Glutamatergic neuron (in vitro differentiated cells): Measurements from ENCODE around the gene CBLIF. TPM values are rescaled to one million over a fixed set of nuclear protein-coding genes. Genes with fewer than 3 reads are reported as not detected.

Experiments used
- DNase-seq: peaks from one replicate; pipeline ENCODE4 v3.0.0; 2022
- H3K27ac Mint-ChIP-seq: one replicate; pipeline ENCODE4 v1.8.0; 2020; ENCODE audit warnings: mild to moderate bottlenecking, mixed read lengths, inconsistent platforms; ENCODE audit not compliant: unreplicated experiment
- H3K27me3 Mint-ChIP-seq: one replicate; pipeline ENCODE4 v1.8.0; 2020; ENCODE audit warnings: mild to moderate bottlenecking, moderate library complexity, mixed read lengths, inconsistent platforms; ENCODE audit not compliant: unreplicated experiment
- H3K36me3 Mint-ChIP-seq: one replicate; pipeline ENCODE4 v1.8.0; 2020; ENCODE audit warnings: mild to moderate bottlenecking, mixed read lengths, inconsistent platforms; ENCODE audit not compliant: unreplicated experiment
- H3K4me1 Mint-ChIP-seq: one replicate; pipeline ENCODE4 v1.8.0; 2020; ENCODE audit warnings: mild to moderate bottlenecking, low read depth, mixed read lengths, inconsistent platforms; ENCODE audit not compliant: unreplicated experiment
- H3K4me3 Mint-ChIP-seq: one replicate; pipeline ENCODE4 v1.8.0; 2020; ENCODE audit warnings: mild to moderate bottlenecking, mixed read lengths, inconsistent platforms; ENCODE audit not compliant: unreplicated experiment
- H3K9me3 Mint-ChIP-seq: one replicate; pipeline ENCODE4 v1.8.0; 2020; ENCODE audit warnings: mild to moderate bottlenecking, moderate library complexity, mixed read lengths, inconsistent platforms; ENCODE audit not compliant: unreplicated experiment
- total RNA-seq: library from RNA; stranded (reverse); fragmentation: NEBNext Ultra II Directional; extraction: Animal tissue kit (Norgen Biotek cat#: 25700); gene quantifications from one replicate; pipeline ENCODE4 v1.2.1, GENCODE V29; 2021; ENCODE audit not compliant: unreplicated experiment
- TF ChIP-seq, protein P1 (sequence below): fragments of 200-600 bp; sonication (generic); IDR thresholded peaks from one replicate; pipeline ENCODE4 v1.5.0; 2021; ENCODE audit not compliant: partially characterized antibody, unreplicated experiment

The CBLIF gene
- total RNA-seq, 1 donor from 2014 or later, result not detected

DNA sequence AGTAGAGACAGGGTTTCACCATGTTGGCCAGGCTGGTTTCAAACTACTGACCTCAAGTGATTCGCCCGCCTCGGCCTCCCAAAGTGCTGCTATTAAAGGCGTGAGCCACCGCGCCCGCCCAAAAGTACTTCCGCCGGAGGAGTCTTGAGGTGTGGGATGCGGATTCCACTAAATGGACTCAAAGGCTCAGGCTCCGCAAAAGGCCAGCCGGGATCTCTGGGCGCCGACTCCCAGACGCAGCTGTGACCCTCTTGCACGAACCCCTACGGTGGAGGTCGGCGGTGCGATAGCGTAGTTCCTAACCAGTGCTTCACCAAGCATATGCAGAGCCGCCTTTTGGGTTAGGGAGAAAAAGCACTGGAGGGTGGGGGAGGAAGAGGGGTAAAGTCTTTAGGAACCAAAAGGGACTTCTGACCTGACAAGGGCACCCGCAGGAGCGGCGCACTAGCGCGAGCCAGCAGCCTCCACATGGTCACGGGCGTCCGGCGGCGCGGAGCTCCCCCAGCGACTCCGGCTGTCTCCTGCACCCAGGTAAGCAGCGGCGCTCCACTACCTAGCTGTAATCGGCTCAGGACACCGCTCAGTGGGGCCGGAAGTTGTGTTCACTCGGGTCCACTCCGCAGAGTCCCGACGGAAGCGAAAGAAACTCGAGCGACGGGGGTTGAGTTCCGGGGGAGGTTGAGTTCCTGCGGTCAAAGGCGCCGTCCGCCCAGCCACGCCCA, 34.9 kb downstream of the CBLIF start, which contains the start of gene MRPL16:
Gene MRPL16 (minus strand): TSS at position 590 of the 722 bp plus-strand sequence. CDS start 120 bp downstream, at position 470.
- peak; percentile 88 for DNase-seq
- Mint-ChIP-seq H3K36me3 (no peaks in the 10 kb centered on the region), H3K27me3 (peaks cover 5% of the 10 kb centered on the region), H3K4me3 (peak within 1 kb of the TSS; percentile 95), H3K27ac (peak within 1 kb of the TSS; percentile 85), H3K4me1 (peaks cover 5% of the 10 kb centered on the region), H3K9me3 (no peaks in the 10 kb centered on the region)
- TF ChIP-seq, protein P1, sequence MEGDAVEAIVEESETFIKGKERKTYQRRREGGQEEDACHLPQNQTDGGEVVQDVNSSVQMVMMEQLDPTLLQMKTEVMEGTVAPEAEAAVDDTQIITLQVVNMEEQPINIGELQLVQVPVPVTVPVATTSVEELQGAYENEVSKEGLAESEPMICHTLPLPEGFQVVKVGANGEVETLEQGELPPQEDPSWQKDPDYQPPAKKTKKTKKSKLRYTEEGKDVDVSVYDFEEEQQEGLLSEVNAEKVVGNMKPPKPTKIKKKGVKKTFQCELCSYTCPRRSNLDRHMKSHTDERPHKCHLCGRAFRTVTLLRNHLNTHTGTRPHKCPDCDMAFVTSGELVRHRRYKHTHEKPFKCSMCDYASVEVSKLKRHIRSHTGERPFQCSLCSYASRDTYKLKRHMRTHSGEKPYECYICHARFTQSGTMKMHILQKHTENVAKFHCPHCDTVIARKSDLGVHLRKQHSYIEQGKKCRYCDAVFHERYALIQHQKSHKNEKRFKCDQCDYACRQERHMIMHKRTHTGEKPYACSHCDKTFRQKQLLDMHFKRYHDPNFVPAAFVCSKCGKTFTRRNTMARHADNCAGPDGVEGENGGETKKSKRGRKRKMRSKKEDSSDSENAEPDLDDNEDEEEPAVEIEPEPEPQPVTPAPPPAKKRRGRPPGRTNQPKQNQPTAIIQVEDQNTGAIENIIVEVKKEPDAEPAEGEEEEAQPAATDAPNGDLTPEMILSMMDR, result no peak

DNA sequence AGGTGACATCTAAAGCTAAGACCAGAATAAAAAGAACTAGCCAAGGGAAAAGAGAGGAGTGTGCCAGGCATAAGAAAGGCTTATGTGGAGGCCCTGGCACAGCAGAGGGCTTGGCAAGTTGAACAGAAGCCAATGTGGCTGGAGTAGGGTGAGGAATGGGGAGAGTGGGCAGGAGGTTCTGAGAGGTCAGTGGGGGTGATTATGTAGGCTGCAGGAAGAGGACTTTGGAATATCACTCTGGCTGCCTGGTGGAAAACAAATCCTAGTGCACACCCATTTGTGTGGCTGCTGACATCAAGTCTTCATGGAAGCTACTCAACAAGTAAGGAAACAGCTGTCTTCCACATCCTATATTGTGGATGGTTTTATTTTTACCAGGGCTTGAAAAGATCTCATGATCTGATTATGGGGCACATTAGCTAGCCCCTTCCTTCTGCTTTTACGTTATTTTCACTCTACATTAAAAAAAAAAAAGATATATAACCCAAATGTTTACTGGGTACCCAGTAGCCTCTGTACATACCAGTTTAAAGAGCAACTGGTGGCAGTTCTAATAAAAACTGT, 38.2 kb downstream of the CBLIF start:
- TF ChIP-seq, protein P1, result no peak
- no peak for DNase-seq
- Mint-ChIP-seq H3K27ac (no peak overlapping the region), H3K9me3 (no peaks in the 10 kb centered on the region), H3K27me3 (peaks cover 5% of the 10 kb centered on the region), H3K4me3 (no peak overlapping the region), H3K36me3 (no peaks in the 10 kb centered on the region), H3K4me1 (peaks cover 5% of the 10 kb centered on the region)

- no peaks in the 10 kb centered on the region for H3K36me3 Mint-ChIP-seq
- TF ChIP-seq, protein P1, result no peak
- no peak overlapping the region for H3K27ac Mint-ChIP-seq
- H3K4me1 Mint-ChIP-seq, result no peaks in the 10 kb centered on the region
- DNase-seq, result no peak
- no peak overlapping the region for H3K4me3 Mint-ChIP-seq
- peaks cover 4% of the 10 kb centered on the region for H3K27me3 Mint-ChIP-seq
- no peaks in the 10 kb centered on the region for H3K9me3 Mint-ChIP-seq
These were observed 41.2 kb downstream of the CBLIF start for GRCh38 chr11:59804061-59804460.

DNA sequence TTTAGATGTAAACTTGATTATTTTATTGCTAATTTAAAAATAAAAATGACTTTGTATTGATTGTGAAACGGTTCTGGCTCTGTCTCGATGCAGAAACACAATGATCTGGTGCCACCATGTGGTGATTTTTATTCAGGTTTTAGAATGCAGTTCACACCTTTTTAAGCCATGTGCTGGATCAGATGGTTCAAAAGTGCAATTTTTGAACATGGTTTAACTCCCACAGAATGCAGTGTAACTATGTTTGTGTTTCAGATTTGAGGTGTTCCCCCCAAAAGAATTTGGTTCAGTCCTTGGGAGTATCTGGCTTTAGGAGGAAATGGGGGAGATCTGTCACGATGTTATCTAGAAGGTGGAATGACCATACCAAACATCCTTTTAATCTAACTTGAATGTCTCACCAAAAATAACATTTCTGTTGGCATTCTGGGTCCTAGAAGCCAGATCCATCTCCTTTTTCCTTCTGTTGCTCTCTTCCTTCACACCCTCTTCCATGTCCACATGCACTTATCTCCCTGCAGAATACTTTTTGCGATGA, 42.6 kb downstream of the CBLIF start:
- Mint-ChIP-seq H3K27me3 (peaks cover 4% of the 10 kb centered on the region), H3K4me3 (no peak overlapping the region), H3K36me3 (no peaks in the 10 kb centered on the region), H3K9me3 (no peaks in the 10 kb centered on the region), H3K27ac (no peak overlapping the region), H3K4me1 (no peaks in the 10 kb centered on the region)
- no peak for DNase-seq
- TF ChIP-seq, protein P1, result peak; percentile 66
